Skeletal muscle cell (primary cell): ENCODE results near the gene GDF7.

ENCODE experiments used
- DNase-seq: peaks from one replicate; pipeline ENCODE4 v3.0.0-alpha.2; 2010; ENCODE audit warnings: low read depth
- H3K4me3 ChIP-seq: 2 replicates; pipeline ENCODE4 v1.5.1; 2011; ENCODE audit warnings: low read depth, mild to moderate bottlenecking, control low read depth, low read length, moderate library complexity

The GDF7 gene

DNA sequence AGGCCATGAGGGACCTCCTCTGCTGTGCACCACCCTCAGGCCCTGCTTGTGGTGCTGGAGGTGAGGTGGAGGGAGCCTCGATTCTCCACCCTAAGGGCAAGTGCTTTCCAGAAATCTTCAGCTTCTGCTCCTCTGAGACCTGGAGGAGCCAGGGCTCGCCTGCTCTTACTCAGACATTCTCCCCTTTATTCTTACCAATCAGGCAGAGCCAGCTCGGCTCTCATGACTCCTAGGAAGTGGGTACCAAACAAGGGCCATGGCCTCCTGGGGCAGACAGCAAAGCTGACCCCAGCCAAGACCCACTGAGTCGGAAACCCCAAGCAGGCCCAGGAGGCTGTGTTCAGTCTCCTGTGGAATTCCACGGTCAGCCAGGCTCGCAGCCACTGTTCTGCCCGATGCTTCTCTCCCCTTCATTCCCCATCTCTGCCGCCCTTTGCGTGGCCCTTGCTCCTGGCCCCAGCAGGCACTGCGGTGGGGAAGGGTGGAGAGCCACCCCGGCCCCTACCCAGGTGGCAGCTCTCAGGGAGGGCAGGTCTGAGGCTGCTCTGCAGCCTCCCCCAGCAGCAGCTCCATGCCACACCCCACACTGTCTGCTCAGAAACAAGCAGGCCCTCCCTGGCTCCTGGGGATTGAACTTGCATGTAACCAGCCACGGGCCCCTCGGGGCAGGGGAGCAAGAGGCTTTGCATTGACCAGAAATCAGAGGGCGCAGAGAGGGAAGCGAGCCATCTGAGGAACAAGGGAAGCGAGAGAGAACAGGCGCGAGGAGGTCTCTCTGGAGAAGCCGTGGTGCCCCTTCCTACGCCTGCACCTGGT lies 40.0 kb upstream of the GDF7 start:
- H3K4me3 ChIP-seq, result no peak overlapping the region
- no peak for DNase-seq

DNA sequence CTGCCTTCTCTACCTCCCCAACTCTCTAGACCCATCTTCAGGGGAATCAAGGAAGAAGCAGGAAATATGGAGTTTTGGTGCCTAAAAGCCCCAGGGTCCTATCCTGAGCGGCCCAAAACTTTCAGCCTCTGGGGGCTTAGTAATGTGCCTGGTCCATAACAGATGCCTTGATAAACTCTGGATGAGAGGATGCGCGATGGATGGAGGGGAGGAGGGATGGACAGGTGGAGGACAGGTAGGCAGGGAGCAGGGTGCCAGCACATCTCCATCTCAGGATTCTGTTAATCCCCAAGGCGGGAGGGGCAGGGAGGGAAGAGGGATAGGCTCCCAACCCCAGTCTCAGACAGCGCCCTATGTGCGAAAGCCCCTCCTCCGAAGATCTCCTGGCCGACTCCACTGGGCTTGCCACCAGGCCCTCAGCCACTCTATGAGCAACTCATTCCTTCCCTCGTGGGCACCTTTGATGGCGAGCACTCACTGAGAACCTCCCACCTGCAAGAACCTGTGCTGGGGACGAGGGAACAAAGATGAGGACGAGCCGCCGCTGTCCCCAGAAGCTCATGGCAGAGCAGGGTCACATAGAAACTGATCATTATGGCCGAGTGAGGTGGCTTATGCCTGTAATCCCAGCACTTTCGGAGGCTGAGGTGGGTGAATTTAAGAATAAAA lies 39.1 kb upstream of the GDF7 start:
- H3K4me3 ChIP-seq, result no peak overlapping the region
- DNase-seq, result no peak

DNA sequence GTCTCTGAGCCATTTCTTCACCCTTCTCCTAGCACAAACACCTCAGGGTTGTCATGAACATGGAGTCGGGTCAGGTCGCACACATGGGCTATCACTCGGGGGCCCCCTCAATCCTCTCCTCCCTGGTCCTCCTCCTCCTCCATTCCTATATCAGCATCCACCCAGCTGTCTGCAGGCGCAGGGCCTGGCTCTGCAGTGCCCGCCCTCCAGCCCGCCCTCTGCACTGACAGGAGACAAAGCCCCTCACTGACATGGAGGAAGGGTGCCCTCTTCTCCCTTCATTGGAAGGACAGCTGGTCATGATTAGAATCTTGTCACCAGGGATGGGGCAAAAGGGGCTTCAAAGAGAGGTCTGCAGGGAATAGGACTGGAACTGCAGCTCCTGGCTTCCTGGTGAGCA lies 37.8 kb upstream of the GDF7 start:
- no peak for DNase-seq
- H3K4me3 ChIP-seq, result no peak overlapping the region

DNA sequence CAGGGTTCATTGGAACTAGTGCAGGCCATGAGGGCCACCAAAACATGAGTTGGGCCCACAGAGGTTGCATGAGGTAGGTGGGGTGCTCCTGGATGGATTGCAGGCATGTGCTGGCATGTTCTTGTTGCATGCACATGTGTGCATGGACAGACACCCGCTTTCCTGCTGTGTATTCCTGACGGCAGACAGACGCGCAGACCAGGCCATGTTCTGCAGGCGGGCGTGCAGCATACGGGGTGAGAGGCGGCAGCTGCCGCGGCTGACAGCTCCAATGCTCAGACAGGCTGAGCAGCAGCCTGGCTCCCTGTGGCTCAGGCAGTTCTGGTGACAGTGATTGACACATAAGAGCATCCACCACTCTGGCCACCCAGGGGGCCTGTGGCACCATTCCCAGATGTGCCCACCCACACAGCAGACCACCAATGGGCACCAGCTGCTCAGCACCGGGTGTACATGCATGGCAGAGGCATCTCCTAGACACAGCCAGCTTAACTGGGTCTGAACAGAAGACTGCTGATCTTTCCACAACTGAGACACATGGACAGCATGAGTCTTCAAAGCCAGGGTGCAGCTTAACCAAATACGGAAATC lies 37.3 kb upstream of the GDF7 start:
- no peak overlapping the region for H3K4me3 ChIP-seq
- no peak for DNase-seq

DNA sequence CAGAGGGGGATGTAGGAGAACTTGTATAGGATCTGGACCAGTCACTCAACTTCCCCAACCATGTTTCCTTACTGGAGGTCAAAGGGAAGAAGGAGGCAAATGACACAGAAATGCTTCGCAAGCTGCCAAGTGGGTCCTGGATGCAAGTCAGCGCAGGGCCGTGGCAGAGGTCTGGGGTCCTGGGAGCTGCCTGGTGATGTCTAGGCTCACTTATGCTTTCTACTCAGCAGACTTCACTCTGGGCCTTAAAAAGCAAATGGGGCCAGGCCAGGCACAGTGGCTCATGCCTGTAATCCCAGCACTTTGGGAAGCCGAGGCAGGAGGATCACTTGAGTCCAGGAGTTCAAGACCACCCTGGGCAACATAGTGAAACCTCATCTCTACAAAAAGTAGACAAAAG lies 36.0 kb upstream of the GDF7 start:
- no peak for DNase-seq
- H3K4me3 ChIP-seq, result no peak overlapping the region

DNA sequence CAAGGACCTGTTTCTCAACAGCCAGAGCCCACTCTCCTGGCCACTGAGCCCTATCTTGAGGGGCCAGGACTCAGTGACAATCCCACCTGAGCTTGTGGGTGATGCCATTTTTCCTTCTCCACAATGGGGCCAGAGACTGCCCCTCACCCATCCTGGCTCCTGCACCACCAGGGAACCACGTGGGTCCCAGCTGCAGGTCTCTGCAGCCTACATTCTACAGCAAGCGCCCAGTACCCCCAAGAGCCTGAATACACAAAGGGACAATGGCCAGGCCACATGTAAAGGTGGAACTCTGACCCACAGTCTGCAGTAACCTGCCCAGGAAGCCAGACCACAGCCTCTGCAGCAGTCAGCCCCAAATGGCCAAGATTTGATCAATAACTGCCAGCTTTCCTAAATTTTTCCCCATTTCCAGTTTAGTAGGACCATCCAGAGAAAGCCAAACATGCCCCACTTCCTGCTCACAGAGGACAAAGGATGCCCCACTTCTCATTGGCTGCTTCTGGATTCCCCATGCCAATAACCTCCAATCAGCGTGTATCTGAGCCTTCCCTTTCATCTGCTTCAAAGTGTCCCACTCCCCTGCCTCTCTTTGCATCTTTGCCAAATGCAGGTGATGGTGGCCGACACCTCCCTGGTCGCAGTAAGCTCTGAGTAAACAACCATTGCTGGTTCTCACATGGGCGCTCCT lies 35.2 kb upstream of the GDF7 start:
- DNase-seq, result no peak
- no peak overlapping the region for H3K4me3 ChIP-seq

DNA sequence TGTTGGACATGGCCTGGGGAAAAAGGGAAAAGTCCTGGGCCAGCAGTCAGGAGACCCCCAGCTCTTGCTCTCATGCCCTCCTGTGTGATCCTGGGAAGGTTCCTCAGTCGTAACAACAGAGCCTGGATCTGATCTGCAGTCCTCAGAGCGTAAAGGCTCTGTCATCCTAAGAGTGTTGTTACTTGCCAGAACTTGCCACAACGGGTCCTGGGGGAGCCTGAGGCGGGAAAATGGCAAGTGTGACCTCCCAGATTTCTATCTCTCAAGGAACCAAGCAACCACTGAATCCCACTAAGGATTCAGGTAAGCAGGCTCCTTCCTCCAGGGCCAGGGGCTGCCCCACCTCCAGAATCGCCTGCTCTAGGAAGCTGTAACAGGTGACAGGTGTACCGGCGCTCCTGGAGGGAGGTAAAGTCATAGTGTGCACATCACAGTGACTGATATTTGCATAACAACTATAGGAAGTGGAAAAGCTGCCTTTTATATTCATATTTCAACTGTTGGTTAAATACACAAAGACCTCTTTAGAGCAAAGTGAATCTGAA lies 34.4 kb upstream of the GDF7 start:
- H3K4me3 ChIP-seq, result no peak overlapping the region
- no peak for DNase-seq

DNA sequence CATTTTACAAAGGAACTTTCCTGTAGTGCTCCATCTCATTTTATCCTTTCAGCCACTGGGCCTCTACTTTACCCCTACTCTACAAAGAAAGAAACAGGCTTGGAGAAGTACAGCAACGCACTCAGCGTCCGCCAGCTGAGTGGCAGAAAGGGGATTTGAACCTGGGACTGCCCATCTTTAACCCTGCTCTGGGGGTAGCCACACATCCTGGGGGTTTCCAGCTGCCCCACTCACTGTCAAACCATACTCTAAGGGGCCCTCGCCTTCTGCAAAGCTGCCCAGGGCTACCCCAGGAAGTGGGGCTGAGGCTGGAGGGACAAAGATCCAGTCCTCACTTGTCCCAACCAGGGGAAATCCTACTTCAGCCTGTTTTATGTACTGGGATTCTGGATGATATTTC lies 33.9 kb upstream of the GDF7 start:
- H3K4me3 ChIP-seq, result no peak overlapping the region
- DNase-seq, result no peak

DNA sequence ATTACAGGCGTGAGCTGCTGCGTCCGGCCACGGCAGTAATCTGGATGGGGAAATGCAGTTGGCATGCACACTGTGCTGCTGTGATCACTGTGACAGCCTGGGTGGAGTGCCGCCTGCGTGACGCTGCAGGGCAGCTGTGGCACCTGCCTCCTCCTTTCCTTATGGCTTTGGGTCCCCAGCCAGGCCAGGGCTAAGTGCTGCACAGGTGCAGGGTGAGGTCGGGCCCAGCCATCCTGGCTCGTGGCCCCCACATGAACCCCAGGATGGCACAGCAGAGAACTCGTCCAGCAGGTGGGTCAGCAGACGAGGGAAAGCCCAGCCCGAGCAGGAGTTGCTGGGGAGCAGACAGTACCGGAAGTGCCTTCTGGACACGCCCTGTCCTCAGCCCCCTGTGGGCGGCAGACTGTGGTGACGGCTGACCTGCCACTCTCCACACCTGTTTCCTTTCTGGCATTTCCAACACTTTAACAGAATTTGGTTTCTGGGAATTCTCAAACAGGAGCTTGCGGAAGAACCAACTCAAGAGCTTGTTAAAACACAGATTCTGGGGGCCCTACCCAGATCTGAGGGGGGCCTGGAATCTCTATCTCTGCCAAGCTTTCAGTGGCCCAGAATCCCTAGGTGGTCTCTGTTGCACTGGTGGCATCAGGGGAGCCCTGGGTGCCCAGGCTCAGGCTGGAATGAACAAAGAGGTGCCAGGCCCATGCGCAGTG lies 33.0 kb upstream of the GDF7 start:
- no peak for DNase-seq
- H3K4me3 ChIP-seq, result no peak overlapping the region

DNA sequence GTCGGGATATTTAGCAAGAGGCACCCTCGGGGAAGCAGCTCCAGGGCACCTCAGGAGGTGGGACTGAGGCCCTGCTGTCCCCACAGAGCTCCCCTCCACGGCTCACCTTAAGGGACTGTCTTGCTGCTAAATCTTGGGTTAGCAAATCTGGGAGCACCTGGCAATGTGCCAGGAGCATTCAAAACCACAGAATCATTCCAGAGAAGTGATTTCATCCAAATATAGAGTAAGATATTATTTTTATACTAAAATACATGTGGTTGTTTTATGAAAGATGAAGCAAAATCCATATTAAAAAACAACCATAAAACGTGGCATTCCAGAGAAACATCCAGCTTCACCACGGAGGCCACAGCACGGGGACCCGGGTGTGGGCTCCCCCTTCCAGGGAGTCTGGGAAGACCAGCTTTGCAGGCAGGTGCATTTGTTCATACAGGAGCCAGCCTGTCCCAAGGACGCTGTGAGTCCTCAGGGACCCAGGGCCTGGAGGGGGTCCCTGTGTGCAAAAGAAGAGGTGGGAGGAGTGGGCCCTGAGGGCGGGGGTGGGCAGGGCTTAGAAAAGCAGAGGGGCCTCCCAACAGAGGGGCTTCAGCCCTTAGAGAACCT lies 32.3 kb upstream of the GDF7 start:
- no peak for DNase-seq
- H3K4me3 ChIP-seq, result no peak overlapping the region

DNA sequence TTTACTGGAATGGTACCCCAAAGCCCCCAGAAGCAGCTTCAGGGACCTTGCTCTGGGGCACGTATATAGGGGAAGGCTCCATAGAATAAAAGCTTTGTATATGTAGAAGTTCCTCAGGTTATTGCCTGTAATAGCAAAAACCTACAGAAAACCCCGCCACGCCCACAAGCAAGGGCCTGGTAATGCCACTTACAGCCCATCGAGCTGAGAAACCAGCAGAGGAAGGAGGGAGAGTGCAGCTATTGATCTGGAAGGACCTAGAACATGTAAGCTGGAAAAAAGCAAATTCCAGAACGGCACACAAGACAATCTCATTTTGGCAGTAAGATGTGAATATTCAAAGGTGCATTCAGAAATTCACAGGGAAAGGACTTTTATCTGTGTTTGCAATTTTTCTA lies 31.8 kb upstream of the GDF7 start:
- DNase-seq, result no peak
- H3K4me3 ChIP-seq, result no peak overlapping the region

DNA sequence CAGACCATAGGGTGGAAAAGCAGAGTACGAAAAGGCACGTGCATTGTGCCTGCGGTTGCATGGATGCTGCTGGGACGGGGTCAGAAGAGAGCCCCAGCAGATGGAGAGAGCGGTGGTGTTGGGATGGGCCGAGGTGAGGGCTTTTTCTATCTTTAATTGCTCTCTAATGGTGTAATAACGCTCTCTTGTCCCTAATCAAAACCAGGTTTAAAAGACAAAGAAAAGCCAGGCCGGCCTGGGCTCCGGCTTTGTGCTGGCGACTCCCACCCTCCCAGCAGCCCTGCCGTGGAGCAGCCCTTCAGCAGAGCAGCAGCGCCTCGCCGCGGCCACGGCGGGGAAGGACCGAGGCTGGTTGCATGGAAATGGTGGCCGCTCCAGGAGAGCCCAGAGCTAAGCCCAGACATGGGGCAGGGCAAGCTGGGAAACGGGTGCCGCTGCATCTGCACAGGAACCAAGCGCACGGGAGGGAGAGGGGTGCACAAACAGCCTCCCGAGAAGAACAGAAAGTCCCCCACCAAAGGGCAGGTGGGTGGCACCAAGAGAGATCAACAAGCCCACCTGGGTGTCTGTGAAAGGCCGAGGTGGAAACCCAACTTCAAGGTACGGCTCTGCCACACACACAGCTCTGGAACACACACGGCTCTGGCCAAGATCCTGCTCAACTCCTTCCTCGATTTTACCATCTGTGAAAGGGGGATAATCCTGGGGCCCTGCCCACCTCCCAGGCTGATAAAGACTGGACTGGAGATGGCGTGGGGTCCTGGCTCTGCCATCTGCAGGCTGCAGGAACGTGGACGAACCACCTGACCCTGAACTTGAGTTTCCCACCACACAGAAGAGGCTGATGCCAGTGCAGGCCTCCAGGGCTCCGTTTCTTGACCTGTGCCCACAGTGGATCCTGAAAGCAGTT lies 31.0 kb upstream of the GDF7 start:
- no peak overlapping the region for H3K4me3 ChIP-seq
- no peak for DNase-seq

DNA sequence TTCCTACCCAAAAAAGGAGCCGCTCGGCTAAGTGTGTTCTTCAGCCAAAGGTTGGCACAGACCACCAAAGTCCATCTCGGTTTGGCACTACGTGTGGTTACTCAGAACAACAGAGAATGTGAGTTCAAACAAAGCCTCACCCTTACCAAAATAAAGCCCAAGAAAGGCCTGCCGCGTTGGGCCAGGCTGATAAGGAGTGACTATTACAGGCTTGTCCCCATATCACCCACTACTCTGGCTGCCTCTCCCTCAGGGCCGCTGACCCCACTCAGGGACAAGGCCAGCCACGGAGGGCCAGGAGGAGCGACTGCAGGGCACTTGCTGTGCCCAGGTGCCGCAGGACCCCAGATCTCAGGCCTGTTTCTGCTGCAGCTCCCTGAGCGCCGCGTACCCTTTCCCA lies 29.8 kb upstream of the GDF7 start:
- no peak overlapping the region for H3K4me3 ChIP-seq
- DNase-seq, result no peak

DNA sequence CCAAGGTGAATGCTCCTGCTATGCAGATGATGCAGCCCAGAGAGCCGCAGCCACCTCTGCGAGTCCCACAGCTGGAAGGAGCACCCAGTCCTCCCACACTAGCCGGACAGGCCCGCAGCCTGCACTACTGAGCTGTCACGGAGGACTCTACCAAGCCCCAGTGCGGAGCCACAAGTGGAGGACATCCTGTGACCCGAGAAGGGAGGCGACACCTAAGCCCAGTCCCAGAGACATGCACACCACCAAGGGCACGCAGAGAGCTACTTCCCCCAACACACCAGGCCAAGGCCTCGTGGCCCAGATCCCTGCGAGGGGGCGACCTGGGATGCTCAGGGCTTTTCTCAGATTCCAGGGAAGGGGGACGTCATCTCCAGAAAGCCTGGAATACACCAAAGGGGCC lies 28.9 kb upstream of the GDF7 start:
- no peak for DNase-seq
- no peak overlapping the region for H3K4me3 ChIP-seq

DNA sequence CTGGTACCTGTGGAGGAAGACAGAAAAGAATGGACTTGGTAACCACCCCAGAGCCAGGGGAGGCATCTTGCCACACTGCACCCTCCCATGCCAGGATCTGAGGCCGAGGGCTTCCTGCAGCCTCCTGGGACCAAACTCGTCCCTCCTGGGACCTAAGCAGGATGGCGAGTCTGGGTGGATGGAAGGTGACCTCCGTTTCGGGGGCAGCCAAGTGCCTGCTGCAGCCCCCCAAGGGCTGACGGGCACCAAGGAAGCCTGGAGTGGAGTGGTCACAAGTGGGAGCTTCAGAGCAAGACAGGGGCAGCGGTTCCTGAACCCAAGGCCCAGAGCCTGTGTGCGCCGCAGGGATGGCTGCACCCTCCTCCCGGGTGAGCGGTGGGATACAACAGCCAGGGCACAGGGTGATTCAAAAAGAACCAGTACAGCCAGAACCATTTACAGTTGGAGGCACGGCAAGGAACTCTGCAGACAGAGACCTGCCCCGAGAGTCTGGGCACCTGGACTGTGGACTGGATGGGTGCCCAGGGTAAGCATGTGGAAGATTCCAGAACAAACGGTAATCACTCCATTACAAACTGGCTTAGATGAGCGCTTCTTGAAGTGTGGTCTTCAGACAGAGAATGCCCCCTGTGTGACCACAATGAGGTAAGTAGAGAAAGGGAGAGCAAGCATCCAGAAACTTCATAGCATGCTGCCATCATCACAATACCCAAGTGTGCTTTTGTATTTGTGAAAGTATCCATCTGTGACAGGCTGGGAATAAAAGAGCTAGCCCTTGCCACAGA lies 28.1 kb upstream of the GDF7 start:
- no peak overlapping the region for H3K4me3 ChIP-seq
- no peak for DNase-seq

DNA sequence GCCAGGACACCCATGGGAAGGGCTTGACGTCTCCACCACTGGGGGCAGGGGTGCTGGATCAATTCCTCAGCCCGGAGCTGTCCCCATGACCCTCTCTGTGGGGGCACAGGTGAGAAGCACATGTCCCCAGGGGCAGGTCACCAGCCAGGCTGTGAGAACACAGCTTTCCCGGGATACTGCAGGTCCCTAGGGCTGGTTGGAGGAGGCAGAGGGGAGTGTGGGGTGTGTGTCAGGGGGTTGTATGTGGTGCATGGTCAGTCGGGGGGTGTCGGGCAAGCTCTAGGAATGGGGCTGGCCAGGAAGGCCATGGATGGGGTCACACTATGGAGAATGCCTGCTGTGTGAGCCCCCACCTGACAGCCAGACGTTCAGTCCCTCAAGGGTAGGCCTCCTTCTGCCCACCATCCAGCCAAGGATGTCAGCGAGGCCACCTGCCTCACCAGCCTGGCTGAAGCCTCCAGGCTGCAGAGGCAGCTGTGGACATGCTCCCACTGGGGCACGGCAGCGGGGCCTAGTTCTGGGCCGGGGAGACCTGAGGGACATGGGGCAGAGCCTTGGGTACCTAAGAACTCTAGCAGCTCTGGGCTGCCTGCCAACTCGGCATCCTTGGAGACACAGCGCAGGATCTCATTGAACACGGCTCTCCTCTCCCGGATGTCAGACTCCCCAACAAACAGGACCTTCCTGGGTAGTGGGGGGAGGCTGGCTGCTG lies 26.4 kb upstream of the GDF7 start:
- no peak overlapping the region for H3K4me3 ChIP-seq
- no peak for DNase-seq
